Stimulated activated CD4-positive, alpha-beta T cell treated with anti-CD3 and anti-CD28 coated beads, Interleukin-1b, Interleukin-23, amount 100 ng/mL, for 48 hours (primary cell): Measurements from ENCODE around the gene CYP4F11.
"Not testable (repeated sequence)": the region's sequence is repeated elsewhere in the genome, so short reads cannot be mapped to it uniquely, and the experiment has no call there.

Experiments
- DNase-seq: peaks from one replicate; pipeline ENCODE4 v3.0.0-alpha.2; 2020

The CYP4F11 gene

GRCh38 chr19:15922021-15922420, 12.3 kb downstream of the CYP4F11 start:
- no peak for DNase-seq

GRCh38 chr19:15919243-15919642, 15.1 kb downstream of the CYP4F11 start:
- no peak for DNase-seq

GRCh38 chr19:15915109-15915508, 19.2 kb downstream of the CYP4F11 start:
- no peak for DNase-seq

- DNase-seq = no peak
Measured at GRCh38 chr19:15913830-15914229, 20.5 kb downstream of the CYP4F11 start.

GRCh38 chr19:15913384-15913783, 20.9 kb downstream of the CYP4F11 start:
- no peak for DNase-seq

- DNase-seq = no peak
Measured at GRCh38 chr19:15911599-15912235, 22.6 kb downstream of the CYP4F11 start.

- no peak for DNase-seq
Measured at GRCh38 chr19:15905026-15905425, 29.3 kb downstream of the CYP4F11 start.

- DNase-seq = not testable (repeated sequence)
Measured at GRCh38 chr19:15902898-15903297, 31.4 kb downstream of the CYP4F11 start.

GRCh38 chr19:15902254-15902653, 32.1 kb downstream of the CYP4F11 start:
- no peak for DNase-seq

- DNase-seq = no peak
Measured at GRCh38 chr19:15900504-15900903, 33.8 kb downstream of the CYP4F11 start.

GRCh38 chr19:15900032-15900431, 34.3 kb downstream of the CYP4F11 start:
- not testable (repeated sequence) for DNase-seq

GRCh38 chr19:15899561-15899960, 34.8 kb downstream of the CYP4F11 start:
- DNase-seq = not testable (repeated sequence)

GRCh38 chr19:15897738-15898276, 36.5 kb downstream of the CYP4F11 start, which contains the start of gene CYP4F2:
Gene CYP4F2 (minus strand): TSS chr19:15898074. CDS start chr19:15897611, 463 bp downstream.
- no peak for DNase-seq

- no peak for DNase-seq
Measured at GRCh38 chr19:15897026-15897737, 37.1 kb downstream of the CYP4F11 start.

GRCh38 chr19:15895876-15896430, 38.4 kb downstream of the CYP4F11 start:
- DNase-seq = no peak

GRCh38 chr19:15894359-15894758, 40.0 kb downstream of the CYP4F11 start:
- DNase-seq = no peak

- no peak for DNase-seq
Measured at GRCh38 chr19:15893477-15893876, 40.9 kb downstream of the CYP4F11 start.

- DNase-seq = no peak
Measured at GRCh38 chr19:15892012-15892411, 42.3 kb downstream of the CYP4F11 start.

- DNase-seq = no peak
Measured at GRCh38 chr19:15891434-15891833, 42.9 kb downstream of the CYP4F11 start.

GRCh38 chr19:15889339-15889738, 45.0 kb downstream of the CYP4F11 start:
- not testable (repeated sequence) for DNase-seq

GRCh38 chr19:15885919-15886318, 48.4 kb downstream of the CYP4F11 start:
- no peak for DNase-seq

- no peak for DNase-seq
Measured at GRCh38 chr19:15885167-15885566, 49.2 kb downstream of the CYP4F11 start.

- DNase-seq = not testable (repeated sequence)
Measured at GRCh38 chr19:15883329-15883728, 51.0 kb downstream of the CYP4F11 start.
